Muscle layer of duodenum (tissue), 2 donors: Measurements from ENCODE around the gene SHISA7.
"Not testable (repeated sequence)": the region's sequence is repeated elsewhere in the genome, so short reads cannot be mapped to it uniquely, and the experiment has no call there.

Source experiments
- H3K27ac ChIP-seq: one replicate; pipeline ENCODE4 v1.7.0; 2013; ENCODE audit warnings: mild to moderate bottlenecking, low read length
- H3K27me3 ChIP-seq: one replicate; pipeline ENCODE4 v1.7.0; 2013; ENCODE audit warnings: low read depth, mild to moderate bottlenecking, control low read depth, low read length
- H3K36me3 ChIP-seq, 2 donors: one replicate each; pipeline ENCODE4 v1.7.0; 2013; ENCODE audit warnings: low read length in 2 of 2, control low read depth in 1 of 2, mild to moderate bottlenecking in 1 of 2; ENCODE audit not compliant: insufficient read depth in 2 of 2, control insufficient read depth in 1 of 2
- H3K4me1 ChIP-seq, 2 donors: one replicate each; pipeline ENCODE4 v1.7.0; 2013; ENCODE audit warnings: low read length in 2 of 2, mild to moderate bottlenecking in 2 of 2, control low read depth in 1 of 2, moderate library complexity in 1 of 2; ENCODE audit not compliant: insufficient read depth in 2 of 2, control insufficient read depth in 1 of 2
- H3K4me3 ChIP-seq, 2 donors: one replicate each; pipeline ENCODE4 v1.7.0; 2013; ENCODE audit warnings: low read length in 2 of 2, low read depth in 1 of 2, mild to moderate bottlenecking in 1 of 2
- H3K9me3 ChIP-seq, 2 donors: one replicate each; pipeline ENCODE4 v1.7.0; 2013; ENCODE audit warnings: low read length in 2 of 2, control low read depth in 1 of 2, mild to moderate bottlenecking in 1 of 2; ENCODE audit not compliant: control insufficient read depth in 1 of 2
- donor health status: healthy.

Gene SHISA7

DNA sequence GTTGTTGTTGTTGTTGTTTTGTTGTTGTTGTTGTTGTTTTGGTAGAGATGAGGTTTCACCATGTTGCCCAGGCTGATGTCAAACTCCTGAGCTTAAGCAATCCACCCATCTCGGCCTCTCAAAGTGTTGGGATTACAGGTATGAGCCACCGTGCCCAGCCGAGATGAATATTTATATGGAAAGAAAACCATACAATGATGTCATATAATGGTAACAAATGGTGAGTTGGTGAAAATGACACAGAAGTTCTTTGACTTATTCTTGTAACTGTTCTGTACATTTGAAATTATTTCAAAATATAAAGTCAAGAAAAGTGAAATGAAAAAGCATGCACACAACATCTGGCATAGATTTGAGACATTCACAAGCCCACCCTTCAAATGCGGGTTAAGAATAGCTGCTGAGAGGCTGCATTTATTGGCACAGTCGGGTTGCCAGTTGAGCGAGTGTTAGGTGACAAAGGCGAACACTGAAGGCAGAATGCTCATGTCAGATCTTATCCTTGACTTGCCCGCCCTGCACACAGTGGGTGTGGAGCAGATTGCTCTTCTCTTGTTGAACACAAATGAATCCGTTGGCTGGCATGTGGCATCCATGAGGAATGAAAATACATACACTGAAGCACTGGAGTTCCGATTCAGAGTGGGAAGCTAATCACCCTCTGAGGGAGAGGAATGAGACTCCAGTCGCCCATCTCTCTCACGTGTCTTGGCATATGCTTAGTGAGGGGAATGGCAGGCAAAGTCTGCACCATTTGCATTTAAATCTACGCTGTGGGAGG, 19.7 kb downstream of the SHISA7 start:
- no peak overlapping the region for H3K27ac ChIP-seq
- no peak overlapping the region for H3K4me3 ChIP-seq
- H3K36me3 ChIP-seq = no peaks in the 10 kb centered on the region
- no peaks in the 10 kb centered on the region for H3K27me3 ChIP-seq
- no peaks in the 10 kb centered on the region for H3K9me3 ChIP-seq
- no peaks in the 10 kb centered on the region for H3K4me1 ChIP-seq

GRCh38 chr19:55421281-55421680, 21.8 kb downstream of the SHISA7 start:
- H3K4me3 ChIP-seq, H3K9me3 ChIP-seq, H3K36me3 ChIP-seq, H3K4me1 ChIP-seq, H3K27me3 ChIP-seq, H3K27ac ChIP-seq: not testable (repeated sequence)

- Histone ChIP-seq H3K4me1 (no peaks in the 10 kb centered on the region), H3K9me3 (no peaks in the 10 kb centered on the region), H3K27me3 (no peaks in the 10 kb centered on the region), H3K27ac (no peak overlapping the region), H3K4me3 (no peak overlapping the region), H3K36me3 (no peaks in the 10 kb centered on the region)
Measured at GRCh38 chr19:55419624-55420236, 23.4 kb downstream of the SHISA7 start.

- Histone ChIP-seq H3K27ac (no peak overlapping the region), H3K27me3 (no peaks in the 10 kb centered on the region), H3K4me3 (no peak overlapping the region), H3K9me3 (no peaks in the 10 kb centered on the region), H3K4me1 (no peaks in the 10 kb centered on the region), H3K36me3 (no peaks in the 10 kb centered on the region)
Measured at GRCh38 chr19:55419103-55419502, 24.0 kb downstream of the SHISA7 start.

DNA sequence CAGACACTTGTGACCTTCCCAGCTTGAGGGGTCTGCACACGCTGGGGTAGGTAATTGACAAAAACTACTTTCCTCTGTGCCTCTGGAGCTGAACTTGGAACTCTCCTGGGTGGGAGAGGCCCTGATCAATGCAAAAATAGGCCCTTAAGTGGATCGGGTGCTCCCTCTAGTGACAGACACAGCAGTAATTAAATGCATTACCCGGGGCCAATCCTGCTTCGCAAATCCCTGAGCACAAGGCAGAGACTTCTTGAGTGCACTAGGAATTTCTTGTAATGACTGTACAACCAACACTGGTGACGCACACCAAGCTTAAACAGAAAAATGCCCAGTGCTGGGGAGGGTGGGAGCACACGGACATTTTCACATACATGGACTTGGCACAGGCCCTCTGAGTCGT, 24.9 kb downstream of the SHISA7 start:
- Histone ChIP-seq H3K4me3 (no peak overlapping the region), H3K27me3 (no peaks in the 10 kb centered on the region), H3K9me3 (no peaks in the 10 kb centered on the region), H3K4me1 (no peaks in the 10 kb centered on the region), H3K27ac (no peak overlapping the region), H3K36me3 (no peaks in the 10 kb centered on the region)

GRCh38 chr19:55410168-55410567, 32.9 kb downstream of the SHISA7 start:
- no peaks in the 10 kb centered on the region for H3K9me3 ChIP-seq
- H3K4me3 ChIP-seq = no peak overlapping the region
- peaks cover 0 to 11% of the 10 kb centered on the region in 2 donors for H3K36me3 ChIP-seq
- no peaks in the 10 kb centered on the region for H3K27me3 ChIP-seq
- H3K4me1 ChIP-seq = peaks cover 14 to 15% of the 10 kb centered on the region in 2 donors
- H3K27ac ChIP-seq = no peak overlapping the region

GRCh38 chr19:55409179-55409578, 33.9 kb downstream of the SHISA7 start:
- peaks cover 3 to 16% of the 10 kb centered on the region in 2 donors for H3K36me3 ChIP-seq
- H3K4me3 ChIP-seq, H3K9me3 ChIP-seq, H3K27me3 ChIP-seq, H3K27ac ChIP-seq: not testable (repeated sequence)
- peaks cover 14 to 15% of the 10 kb centered on the region in 2 donors for H3K4me1 ChIP-seq

DNA sequence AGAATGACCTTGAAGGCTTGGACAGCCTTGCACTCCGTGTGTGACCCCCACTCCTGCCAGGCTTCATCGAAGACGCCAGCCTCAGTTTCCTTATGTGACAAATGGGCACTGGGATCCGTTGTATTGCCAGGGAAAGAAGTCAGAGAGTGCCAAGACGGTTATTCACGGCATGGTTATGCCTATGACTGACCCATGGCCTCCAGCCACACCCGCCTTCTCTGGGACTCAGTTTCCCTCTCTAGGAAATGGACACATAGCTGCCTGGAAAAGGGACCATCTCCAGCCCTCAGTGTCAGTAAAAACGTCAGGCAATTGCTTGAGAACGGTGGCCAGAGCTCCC, 34.6 kb downstream of the SHISA7 start:
- peak overlapping the region; percentile 71 to 75 for H3K4me3 ChIP-seq
- H3K4me1 ChIP-seq = peaks cover 14 to 15% of the 10 kb centered on the region in 2 donors
- H3K27me3 ChIP-seq = no peaks in the 10 kb centered on the region
- H3K27ac ChIP-seq = peak overlapping the region; percentile 90
- no peaks in the 10 kb centered on the region for H3K9me3 ChIP-seq
- H3K36me3 ChIP-seq = peaks cover 4 to 20% of the 10 kb centered on the region in 2 donors

- H3K27me3 ChIP-seq = no peaks in the 10 kb centered on the region
- peak overlapping the region; percentile 71 to 75 for H3K4me3 ChIP-seq
- peaks cover 14 to 15% of the 10 kb centered on the region in 2 donors for H3K4me1 ChIP-seq
- H3K9me3 ChIP-seq = no peaks in the 10 kb centered on the region
- peaks cover 9 to 20% of the 10 kb centered on the region in 2 donors for H3K36me3 ChIP-seq
- H3K27ac ChIP-seq = peak overlapping the region; percentile 90
Measured at GRCh38 chr19:55407800-55408532, 35.1 kb downstream of the SHISA7 start.

DNA sequence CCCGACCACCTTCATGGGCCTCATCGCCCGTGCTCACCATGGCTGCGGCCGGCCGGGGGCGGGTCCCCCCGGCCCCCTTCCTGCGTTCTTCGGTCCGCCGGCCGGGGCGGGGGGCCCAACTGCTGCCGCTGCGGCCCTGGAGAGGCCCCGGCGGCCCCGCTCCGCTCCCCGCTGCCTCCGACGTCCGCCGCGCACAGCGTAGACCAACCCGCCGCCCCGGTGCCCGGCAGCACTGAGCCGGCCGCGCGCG, 35.6 kb downstream of the SHISA7 start, which contains the start of gene UBE2S:
UBE2S (minus strand) TSS at position 239 of the 250 bp plus-strand sequence; CDS start at position 40, 199 bp downstream.
- peak within 1 kb of the TSS; percentile 71 to 75 for H3K4me3 ChIP-seq
- not testable (repeated sequence) for H3K9me3 ChIP-seq, H3K27me3 ChIP-seq
- H3K27ac ChIP-seq = peak within 1 kb of the TSS; percentile 90
- peaks cover 14 to 15% of the 10 kb centered on the region in 2 donors for H3K4me1 ChIP-seq
- peaks cover 14 to 24% of the 10 kb centered on the region in 2 donors for H3K36me3 ChIP-seq

DNA sequence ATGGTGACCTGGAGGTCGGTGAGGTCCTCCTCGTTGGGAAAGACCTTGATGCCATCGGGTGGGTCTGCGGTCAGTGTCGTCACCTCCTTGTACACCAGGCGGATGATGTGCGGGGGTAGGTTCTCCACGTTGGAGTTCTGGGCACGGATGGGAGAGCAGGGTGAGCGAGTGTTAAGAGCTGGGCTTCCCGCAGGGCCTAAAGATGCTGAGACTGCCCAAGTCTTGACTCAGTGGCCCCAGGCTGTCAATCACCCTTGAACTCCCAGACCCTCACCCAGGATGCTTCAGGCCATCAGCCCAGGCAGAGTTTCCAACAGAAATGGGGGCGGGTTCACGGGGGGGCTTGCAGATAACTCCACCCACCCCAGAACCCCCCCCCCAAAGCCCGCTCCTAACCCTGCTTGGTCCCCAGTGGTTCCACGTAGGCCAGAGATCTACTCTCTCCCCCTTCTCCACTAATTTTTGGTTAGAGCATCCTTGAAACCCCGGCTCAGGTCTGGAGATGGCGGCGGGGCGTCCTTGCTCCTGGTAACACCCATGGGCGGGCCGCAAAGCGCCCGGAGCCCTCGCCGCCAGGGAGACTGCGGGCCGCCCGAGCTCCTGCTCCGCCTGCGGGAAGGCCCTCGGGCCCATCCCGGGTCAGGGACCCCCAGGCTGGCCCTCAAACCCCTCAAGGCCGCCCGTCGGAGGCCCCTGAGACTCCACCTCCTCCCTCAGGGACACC, 36.1 kb downstream of the SHISA7 start:
- peaks cover 14 to 15% of the 10 kb centered on the region in 2 donors for H3K4me1 ChIP-seq
- H3K9me3 ChIP-seq = no peaks in the 10 kb centered on the region
- peak overlapping the region; percentile 63 to 75 for H3K4me3 ChIP-seq
- no peaks in the 10 kb centered on the region for H3K27me3 ChIP-seq
- peaks cover 19 to 29% of the 10 kb centered on the region in 2 donors for H3K36me3 ChIP-seq
- peak overlapping the region; percentile 63 for H3K27ac ChIP-seq
